HCT116 (cell line): ENCODE results near the gene ACSBG1. TPM values are rescaled to one million over a fixed set of nuclear protein-coding genes. Genes with fewer than 3 reads are reported as not detected.

Source experiments
- ATAC-seq: fragments of 200-7000 bp; cut with Tn5 transposase; 2 replicates; pipeline ENCODE4 v1.9.1; 2020; ENCODE audit warnings: mild to moderate bottlenecking, moderate library complexity
- BruUV-seq: library from RNA; stranded (reverse); fragments of 400-500 nt; replicated peaks from 2 replicates; lab custom pipeline; 2021; lab: Mats Ljungman, UMichigan
- CTCF ChIA-PET: fragments of 300-600 bp; sonication (Branson Sonifier 250); formaldehyde crosslinking; loops from one replicate; lab custom pipeline; 2021; ENCODE audit warnings: antibody characterized with exemption; lab: Charles Lee
- POLR2A ChIA-PET: fragments of 300-600, 350-600 bp; sonication (Branson Sonifier 250); formaldehyde crosslinking; loops from one replicate; lab custom pipeline; 2021; ENCODE audit warnings: antibody characterized with exemption; lab: Charles Lee
- RAD21 ChIA-PET, 2 experiments: fragments of 300-600 bp; sonication (Branson Sonifier 250); formaldehyde crosslinking; loops; one replicate each; lab custom pipeline; 2023; ENCODE audit warnings: low total read pairs in 2 of 2; ENCODE audit not compliant: uncharacterized antibody in 2 of 2, unreplicated experiment in 2 of 2, low non-redundant PET in 1 of 2; lab: Charles Lee
- DNase-seq: peaks from one replicate; pipeline ENCODE4 v3.0.0-alpha.2; 2010; ENCODE audit warnings: low read depth, low spot score
- H2AFZ ChIP-seq: fragments of 200-600 bp; shearing (Covaris generic), sonication (generic); 2 replicates; pipeline ENCODE4 v1.6.1; 2017; ENCODE audit warnings: low read depth, mixed run types, mixed read lengths, antibody characterized with exemption, low read length; ENCODE audit not compliant: poor library complexity, severe bottlenecking
- H3K27ac ChIP-seq: 2 replicates; pipeline ENCODE4 v1.5.1; 2012; ENCODE audit warnings: low read depth, low read length
- H3K27me3 ChIP-seq: fragments of 200-600 bp; sonication (generic); 2 replicates; pipeline ENCODE4 v1.6.1; 2016; ENCODE audit warnings: mixed run types, low read length, mixed read lengths; ENCODE audit not compliant: insufficient read depth
- H3K36me3 ChIP-seq, 2 experiments: fragments of 200-500 bp in 1 of 2; fragments of 200-600 bp in 1 of 2; sonication (Bioruptor generic) in 1 of 2; sonication (generic) in 1 of 2; 2 replicates each; pipeline versions ENCODE4 v1.5.1 to v1.6.1; 2014 to 2016; ENCODE audit warnings: low read length in 2 of 2, inconsistent platforms in 1 of 2, mixed read lengths in 1 of 2, mixed run types in 1 of 2; ENCODE audit not compliant: insufficient read depth in 2 of 2, control insufficient read depth in 1 of 2
- H3K4me1 ChIP-seq, 2 experiments: fragments of 200-600 bp in 1 of 2; sonication (generic) in 1 of 2; 2 replicates each; pipeline versions ENCODE4 v1.5.1 to v1.6.1; 2012 to 2017; ENCODE audit warnings: low read length in 2 of 2, inconsistent platforms in 1 of 2, mild to moderate bottlenecking in 1 of 2, mixed read lengths in 1 of 2, mixed run types in 1 of 2, moderate library complexity in 1 of 2; ENCODE audit not compliant: insufficient read depth in 2 of 2, control insufficient read depth in 1 of 2
- H3K4me2 ChIP-seq: fragments of 200-600 bp; sonication (generic); 2 replicates; pipeline ENCODE4 v1.6.1; 2017; ENCODE audit warnings: mixed run types, low read length, mixed read lengths
- H3K4me3 ChIP-seq, 2 experiments: fragments of 200-600 bp in 1 of 2; sonication (generic) in 1 of 2; replicated peaks in 1 of 2; 2 replicates each; pipeline ENCODE4 v1.5.1; 2011 to 2016; ENCODE audit warnings: low read length in 2 of 2, control low read depth in 1 of 2, low read depth in 1 of 2, mild to moderate bottlenecking in 1 of 2, mixed read lengths in 1 of 2, mixed run types in 1 of 2
- H3K79me2 ChIP-seq: fragments of 200-600 bp; sonication (generic); 2 replicates; pipeline ENCODE4 v1.6.1; 2017; ENCODE audit warnings: mild to moderate bottlenecking, mixed run types, low read length, moderate library complexity, mixed read lengths; ENCODE audit not compliant: insufficient read depth
- H3K9ac ChIP-seq: fragments of 200-600 bp; sonication (generic); 2 replicates; pipeline ENCODE4 v1.6.1; 2016; ENCODE audit warnings: low read length, mixed read lengths
- H3K9me2 ChIP-seq: fragments of 200-600 bp; sonication (generic), shearing (Covaris generic); 2 replicates; pipeline ENCODE4 v1.6.1; 2017; ENCODE audit warnings: mixed run types, mild to moderate bottlenecking, moderate library complexity; ENCODE audit not compliant: insufficient read depth
- H3K9me3 ChIP-seq, 2 experiments: fragments of 200-500 bp in 1 of 2; fragments of 200-600 bp in 1 of 2; sonication (Bioruptor generic) in 1 of 2; sonication (generic) in 1 of 2; 2 replicates each; pipeline ENCODE4 v1.6.1; 2014 to 2017; ENCODE audit warnings: low read length in 2 of 2, mixed read lengths in 2 of 2, inconsistent platforms in 1 of 2, low read depth in 1 of 2, mild to moderate bottlenecking in 1 of 2, mixed run types in 1 of 2, moderate library complexity in 1 of 2; ENCODE audit not compliant: control insufficient read depth in 1 of 2, insufficient read depth in 1 of 2
- H4K20me1 ChIP-seq: fragments of 200-600 bp; sonication (generic), shearing (Covaris generic); 2 replicates; pipeline ENCODE4 v1.6.1; 2017; ENCODE audit warnings: mixed run types, mild to moderate bottlenecking, moderate library complexity; ENCODE audit not compliant: insufficient read depth
- CEBPB ChIP-seq: IDR thresholded peaks from 2 replicates; pipeline ENCODE4 v1.6.1; 2012; ENCODE audit warnings: low read depth
- EGR1 ChIP-seq: IDR thresholded peaks from 2 replicates; pipeline ENCODE4 v1.6.1; 2012; ENCODE audit warnings: low read depth
- ELF1 ChIP-seq: IDR thresholded peaks from 2 replicates; pipeline ENCODE4 v1.6.1; 2012; ENCODE audit warnings: low read depth, borderline replicate concordance
- EZH2 ChIP-seq: fragments of 200-600 bp; sonication (generic); IDR thresholded peaks from 2 replicates; pipeline ENCODE4 v1.6.1; 2017; ENCODE audit warnings: antibody characterized with exemption, mixed run types
- EZH2phosphoT487 ChIP-seq: fragments of 200-600 bp; IDR thresholded peaks from 2 replicates; pipeline ENCODE4 v1.6.1; 2018; ENCODE audit warnings: antibody characterized with exemption, borderline replicate concordance
- FOSL1 ChIP-seq: IDR thresholded peaks from 2 replicates; pipeline ENCODE4 v1.6.1; 2012; ENCODE audit warnings: low read depth
- JUND ChIP-seq: IDR thresholded peaks from 2 replicates; pipeline ENCODE4 v1.6.1; 2012
- MAX ChIP-seq: IDR thresholded peaks from 2 replicates; pipeline ENCODE4 v1.6.1; 2012
- POLR2A ChIP-seq: IDR thresholded peaks from 2 replicates; pipeline ENCODE4 v1.7.0; 2011; ENCODE audit warnings: borderline replicate concordance; ENCODE audit not compliant: insufficient read depth, insufficient read length; ENCODE audit errors: extremely low read depth
- POLR2AphosphoS5 ChIP-seq: IDR thresholded peaks from 2 replicates; pipeline ENCODE4 v1.6.1; 2011; ENCODE audit warnings: mild to moderate bottlenecking, low read depth, low read length, moderate library complexity
- RAD21 ChIP-seq: IDR thresholded peaks from 2 replicates; pipeline ENCODE4 v1.6.1; 2012; ENCODE audit warnings: low read depth, mild to moderate bottlenecking
- REST ChIP-seq: IDR thresholded peaks from 2 replicates; pipeline ENCODE4 v1.6.1; 2012; ENCODE audit warnings: low read depth
- SRF ChIP-seq: IDR thresholded peaks from 2 replicates; pipeline ENCODE4 v1.6.1; 2012; ENCODE audit warnings: low read depth
- ZBTB33 ChIP-seq: IDR thresholded peaks from 2 replicates; pipeline ENCODE4 v1.6.1; 2011; ENCODE audit warnings: mild to moderate bottlenecking, low read length, moderate library complexity; ENCODE audit not compliant: insufficient replicate concordance; ENCODE audit errors: extremely low read depth
- ZNF274 ChIP-seq: fragments of 200-500 bp; sonication (Bioruptor generic); IDR thresholded peaks from 2 replicates; pipeline ENCODE4 v1.6.1; 2014; ENCODE audit warnings: mild to moderate bottlenecking, low read depth, low read length, inconsistent platforms
- intact Hi-C: fragments of 100-400 bp; cut with micrococcal nuclease; formaldehyde crosslinking; loops from 2 replicates; pipeline ENCODE4 v1.10.0; 2022
- total RNA-seq: library from RNA; stranded (reverse); gene quantifications from one replicate; pipeline ENCODE4 v1.2.1, GENCODE V29; 2021; ENCODE audit not compliant: unreplicated experiment

Gene ACSBG1
- total RNA-seq, 1 experiment from 2014 or later = 0.71 TPM

- H3K4me3 ChIP-seq = no peak overlapping the region
- no peak overlapping the region for H2AFZ ChIP-seq
- H4K20me1 ChIP-seq = no peaks in the 10 kb centered on the region
- no peaks in the 10 kb centered on the region for H3K4me1 ChIP-seq
- no peak overlapping the region for H3K9ac ChIP-seq
- ChIA-PET RAD21 (interaction anchor here in 1 of 2 experiments (1.2 kb wide), 1 partner anchor 65 kb away, joined by 3 read pairs; no protein-coding TSS in a partner anchor), CTCF (interaction anchor here (4.1 kb wide), 1 partner anchor 65 kb away, joined by 39 read pairs; no protein-coding TSS in a partner anchor), POLR2A (no interaction called here)
- no peak for TF ChIP-seq EZH2
- TF ChIP-seq REST = no peak
- TF ChIP-seq ZBTB33 = no peak
- TF ChIP-seq SRF = no peak
- no peak for TF ChIP-seq ZNF274
- TF ChIP-seq ELF1 = no peak
- no peak for TF ChIP-seq RAD21
- no peak for TF ChIP-seq MAX
- TF ChIP-seq JUND = no peak
- no peak for TF ChIP-seq POLR2AphosphoS5
- TF ChIP-seq FOSL1 = no peak
- TF ChIP-seq EGR1 = no peak
- TF ChIP-seq EZH2phosphoT487 = no peak
- no peak for TF ChIP-seq CEBPB
- no peak for TF ChIP-seq POLR2A
- no peaks in the 10 kb centered on the region for H3K27me3 ChIP-seq
- H3K79me2 ChIP-seq = no peaks in the 10 kb centered on the region
- peaks cover 0 to 5% of the 10 kb centered on the region in 2 experiments; a peak in 1 of 4 replicates for H3K9me3 ChIP-seq
- intact Hi-C loops = no loop called here
- no peak overlapping the region for H3K27ac ChIP-seq
- DNase-seq (no peak), ATAC-seq (no peak)
- H3K36me3 ChIP-seq = peaks cover 9 to 20% of the 10 kb centered on the region in 2 experiments
- no peaks in the 10 kb centered on the region for H3K9me2 ChIP-seq
- H3K4me2 ChIP-seq = no peak overlapping the region
- no TSS peak for BruUV-seq
These were observed 59.0 kb downstream of the ACSBG1 start for GRCh38 chr15:78175330-78175729.
